Ishikawa (cell line): Measurements from ENCODE around the gene MCAT.

Experiments used
- CEBPB ChIP-seq: IDR thresholded peaks from 2 replicates; pipeline ENCODE4 v1.6.1; 2012
- CREB1 ChIP-seq: IDR thresholded peaks from 2 replicates; pipeline ENCODE4 v1.6.1; 2012; ENCODE audit warnings: low read depth
- EGR1 ChIP-seq: IDR thresholded peaks from 2 replicates; pipeline ENCODE4 v1.6.1; 2012
- EP300 ChIP-seq: IDR thresholded peaks from 2 replicates; pipeline ENCODE4 v1.6.1; 2012; ENCODE audit warnings: borderline replicate concordance
- FOXM1 ChIP-seq: IDR thresholded peaks from 2 replicates; pipeline ENCODE4 v1.6.1; 2012; ENCODE audit warnings: low read depth, borderline replicate concordance
- NFIC ChIP-seq: IDR thresholded peaks from 2 replicates; pipeline ENCODE4 v1.6.1; 2012
- RAD21 ChIP-seq: IDR thresholded peaks from 2 replicates; pipeline ENCODE4 v1.6.1; 2012; ENCODE audit warnings: low read depth
- TAF1 ChIP-seq: IDR thresholded peaks from 2 replicates; pipeline ENCODE4 v1.6.1; 2012; ENCODE audit warnings: low read depth, mild to moderate bottlenecking
- TCF12 ChIP-seq: IDR thresholded peaks from 2 replicates; pipeline ENCODE4 v1.6.1; 2012; ENCODE audit warnings: low read depth
- TEAD4 ChIP-seq: IDR thresholded peaks from 2 replicates; pipeline ENCODE4 v1.6.1; 2012
- YY1 ChIP-seq: IDR thresholded peaks from 2 replicates; pipeline ENCODE4 v1.6.1; 2012; ENCODE audit warnings: low read depth
- ZBTB7A ChIP-seq: IDR thresholded peaks from 2 replicates; pipeline ENCODE4 v1.6.1; 2012; ENCODE audit warnings: low read depth
- TF ChIP-seq, protein P1 (sequence below): IDR thresholded peaks from 2 replicates; pipeline ENCODE4 v1.6.1; 2012
- TF ChIP-seq, protein P2 (sequence below): IDR thresholded peaks from 2 replicates; pipeline ENCODE4 v1.6.1; 2012; ENCODE audit warnings: low read depth, mild to moderate bottlenecking
- TF ChIP-seq, protein P3 (sequence below): IDR thresholded peaks from 2 replicates; pipeline ENCODE4 v1.6.1; 2012

The MCAT gene

GRCh38 chr22:43129426-43130425 lies 13.5 kb downstream of the MCAT start:
- TF ChIP-seq FOXM1 (no peak), RAD21 (no peak), EP300 (no peak), CREB1 (no peak), YY1 (no peak), TAF1 (no peak), CEBPB (no peak), EGR1 (no peak), NFIC (no peak), TEAD4 (peak; percentile 38; the same call in 1 of the 2 replicates), TCF12 (peak; percentile 12; the same call in 1 of the 2 replicates), ZBTB7A (peak; percentile 29; the same call in 1 of the 2 replicates)
- TF ChIP-seq, protein P1, sequence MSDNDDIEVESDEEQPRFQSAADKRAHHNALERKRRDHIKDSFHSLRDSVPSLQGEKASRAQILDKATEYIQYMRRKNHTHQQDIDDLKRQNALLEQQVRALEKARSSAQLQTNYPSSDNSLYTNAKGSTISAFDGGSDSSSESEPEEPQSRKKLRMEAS: 0 out of 2 replicates have a peak, but pooled peaks have one; percentile 5
- TF ChIP-seq, protein P2, sequence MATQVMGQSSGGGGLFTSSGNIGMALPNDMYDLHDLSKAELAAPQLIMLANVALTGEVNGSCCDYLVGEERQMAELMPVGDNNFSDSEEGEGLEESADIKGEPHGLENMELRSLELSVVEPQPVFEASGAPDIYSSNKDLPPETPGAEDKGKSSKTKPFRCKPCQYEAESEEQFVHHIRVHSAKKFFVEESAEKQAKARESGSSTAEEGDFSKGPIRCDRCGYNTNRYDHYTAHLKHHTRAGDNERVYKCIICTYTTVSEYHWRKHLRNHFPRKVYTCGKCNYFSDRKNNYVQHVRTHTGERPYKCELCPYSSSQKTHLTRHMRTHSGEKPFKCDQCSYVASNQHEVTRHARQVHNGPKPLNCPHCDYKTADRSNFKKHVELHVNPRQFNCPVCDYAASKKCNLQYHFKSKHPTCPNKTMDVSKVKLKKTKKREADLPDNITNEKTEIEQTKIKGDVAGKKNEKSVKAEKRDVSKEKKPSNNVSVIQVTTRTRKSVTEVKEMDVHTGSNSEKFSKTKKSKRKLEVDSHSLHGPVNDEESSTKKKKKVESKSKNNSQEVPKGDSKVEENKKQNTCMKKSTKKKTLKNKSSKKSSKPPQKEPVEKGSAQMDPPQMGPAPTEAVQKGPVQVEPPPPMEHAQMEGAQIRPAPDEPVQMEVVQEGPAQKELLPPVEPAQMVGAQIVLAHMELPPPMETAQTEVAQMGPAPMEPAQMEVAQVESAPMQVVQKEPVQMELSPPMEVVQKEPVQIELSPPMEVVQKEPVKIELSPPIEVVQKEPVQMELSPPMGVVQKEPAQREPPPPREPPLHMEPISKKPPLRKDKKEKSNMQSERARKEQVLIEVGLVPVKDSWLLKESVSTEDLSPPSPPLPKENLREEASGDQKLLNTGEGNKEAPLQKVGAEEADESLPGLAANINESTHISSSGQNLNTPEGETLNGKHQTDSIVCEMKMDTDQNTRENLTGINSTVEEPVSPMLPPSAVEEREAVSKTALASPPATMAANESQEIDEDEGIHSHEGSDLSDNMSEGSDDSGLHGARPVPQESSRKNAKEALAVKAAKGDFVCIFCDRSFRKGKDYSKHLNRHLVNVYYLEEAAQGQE: no peak
- TF ChIP-seq, protein P3, sequence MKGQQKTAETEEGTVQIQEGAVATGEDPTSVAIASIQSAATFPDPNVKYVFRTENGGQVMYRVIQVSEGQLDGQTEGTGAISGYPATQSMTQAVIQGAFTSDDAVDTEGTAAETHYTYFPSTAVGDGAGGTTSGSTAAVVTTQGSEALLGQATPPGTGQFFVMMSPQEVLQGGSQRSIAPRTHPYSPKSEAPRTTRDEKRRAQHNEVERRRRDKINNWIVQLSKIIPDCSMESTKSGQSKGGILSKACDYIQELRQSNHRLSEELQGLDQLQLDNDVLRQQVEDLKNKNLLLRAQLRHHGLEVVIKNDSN: no peak

GRCh38 chr22:43128928-43129424 lies 14.2 kb downstream of the MCAT start:
- TF ChIP-seq, protein P2: no peak
- TF ChIP-seq TEAD4 (peak; percentile 7; the same call in 1 of the 2 replicates), NFIC (peak; percentile 60), YY1 (no peak), FOXM1 (no peak), CEBPB (no peak), ZBTB7A (peak; percentile 60; the same call in 1 of the 2 replicates), EP300 (peak; percentile 45; the same call in 1 of the 2 replicates), TCF12 (peak; percentile 97), EGR1 (no peak)
- TF ChIP-seq, protein P1: peak; percentile 59
- TF ChIP-seq, protein P3: 0 out of 2 replicates have a peak, but pooled peaks have one; percentile 33

GRCh38 chr22:43128116-43128515 lies 15.1 kb downstream of the MCAT start:
- TF ChIP-seq NFIC (no peak), YY1 (no peak), FOXM1 (no peak), CEBPB (no peak), TCF12 (no peak), RAD21 (no peak)
- TF ChIP-seq, protein P2: no peak
- TF ChIP-seq, protein P1: no peak
